Tibial artery (tissue), 4 donors: ENCODE measurements around the gene SLC27A6.

Experiments
- DNase-seq, 2 donors: peaks; one replicate each; pipeline ENCODE4 v3.0.0-alpha.2; 2019
- H3K27ac ChIP-seq, 2 donors: fragments of 200-600 bp; sonication (generic) in 1 of 2; 1 replicate in 1 of 2; 2 replicates in 1 of 2; pipeline ENCODE4 v1.5.1; 2018 to 2019; ENCODE audit warnings: mild to moderate bottlenecking in 1 of 2
- H3K27me3 ChIP-seq, 2 donors: fragments of 200-600 bp; sonication (generic) in 1 of 2; one replicate each; pipeline versions ENCODE4 v1.5.1 to v1.6.0; 2016 to 2019
- H3K36me3 ChIP-seq, 3 donors: fragments of 200-600 bp; sonication (generic) in 2 of 3; one replicate each; pipeline ENCODE4 v1.5.1; 2016 to 2019; ENCODE audit warnings: mild to moderate bottlenecking in 2 of 3
- H3K4me1 ChIP-seq, 4 donors: fragments of 200-600 bp; sonication (generic) in 2 of 4; 1 replicate in 3 of 4; 2 replicates in 1 of 4; pipeline ENCODE4 v1.5.1; 2016 to 2019
- H3K4me3 ChIP-seq, 2 donors: fragments of 200-600 bp; sonication (generic) in 1 of 2; 1 replicate in 1 of 2; 2 replicates in 1 of 2; pipeline ENCODE4 v1.5.1; 2018 to 2019; ENCODE audit warnings: mild to moderate bottlenecking in 2 of 2
- H3K9me3 ChIP-seq, 3 donors: fragments of 200-600 bp; sonication (generic) in 1 of 3; one replicate each; pipeline ENCODE4 v1.5.1; 2016 to 2019
- CTCF ChIP-seq, 2 experiments: fragments of 200-600 bp in 1 of 2; fragments of 450-650 bp in 1 of 2; IDR thresholded peaks; one replicate each; pipeline ENCODE4 v1.5.1; 2017 to 2019; ENCODE audit warnings: antibody characterized with exemption in 2 of 2, mild to moderate bottlenecking in 1 of 2, moderate library complexity in 1 of 2
- intact Hi-C: fragments of 100-400 bp; cut with DNase I; formaldehyde crosslinking; loops from one replicate; pipeline ENCODE4 v1.15.0; 2023; ENCODE audit warnings: low total_unique reads

SLC27A6 gene

GRCh38 chr5:128965011-128965637 lies at the start of gene SLC27A6:
Gene SLC27A6 (plus strand): TSS chr5:128965488. CDS start chr5:128966138, 650 bp downstream.
- Histone ChIP-seq H3K36me3 (no peaks in the 10 kb centered on the region), H3K4me3 (no peak within 1 kb of the TSS), H3K9me3 (peaks cover 0 to 5% (median 0%) of the 10 kb centered on the region in 3 donors), H3K27ac (no peak within 1 kb of the TSS), H3K27me3 (peaks cover 0 to 18% of the 10 kb centered on the region in 2 donors), H3K4me1 (peaks cover 0 to 6% (median 0%) of the 10 kb centered on the region in 4 donors)
- no peak for TF ChIP-seq CTCF (IDR thresholded peaks at IDR 0.05)
- no peak for DNase-seq
- intact Hi-C loops, result no loop called here

- Histone ChIP-seq H3K27ac (no peak overlapping the region), H3K4me1 (no peaks in the 10 kb centered on the region), H3K9me3 (no peaks in the 10 kb centered on the region), H3K27me3 (no peaks in the 10 kb centered on the region), H3K36me3 (no peaks in the 10 kb centered on the region), H3K4me3 (no peak overlapping the region)
- intact Hi-C loops, result no loop called here
- TF ChIP-seq CTCF (IDR thresholded peaks at IDR 0.05), result no peak
- DNase-seq, result no peak
These were observed 45.7 kb upstream of the SLC27A6 start for GRCh38 chr5:128919542-128919941.

- no peak for DNase-seq
- no peak overlapping the region for H3K4me3 ChIP-seq
- intact Hi-C loops, result no loop called here
- no peaks in the 10 kb centered on the region for H3K36me3 ChIP-seq
- no peaks in the 10 kb centered on the region for H3K27me3 ChIP-seq
- H3K27ac ChIP-seq, result no peak overlapping the region
- no peaks in the 10 kb centered on the region for H3K9me3 ChIP-seq
- no peaks in the 10 kb centered on the region for H3K4me1 ChIP-seq
- no peak for TF ChIP-seq CTCF (IDR thresholded peaks at IDR 0.05)
These were observed 44.7 kb upstream of the SLC27A6 start for GRCh38 chr5:128920345-128921215.

- H3K27ac ChIP-seq, result no peak overlapping the region
- DNase-seq, result no peak
- TF ChIP-seq CTCF (IDR thresholded peaks at IDR 0.05), result no peak
These were observed 41.0 kb upstream of the SLC27A6 start for GRCh38 chr5:128924299-128924698.

GRCh38 chr5:128925973-128926372 lies 39.3 kb upstream of the SLC27A6 start:
- no peak overlapping the region for H3K4me3 ChIP-seq
- intact Hi-C loops, result no loop called here
- H3K27me3 ChIP-seq, result no peaks in the 10 kb centered on the region
- H3K36me3 ChIP-seq, result no peaks in the 10 kb centered on the region
- DNase-seq, result no peak
- no peak for TF ChIP-seq CTCF (IDR thresholded peaks at IDR 0.05)
- H3K27ac ChIP-seq, result no peak overlapping the region
- no peaks in the 10 kb centered on the region for H3K4me1 ChIP-seq
- no peaks in the 10 kb centered on the region for H3K9me3 ChIP-seq

More at GRCh38 chr5:128924299-128924698, 41.0 kb upstream of the SLC27A6 start:
- Histone ChIP-seq H3K36me3 (no peaks in the 10 kb centered on the region), H3K4me3 (no peak overlapping the region), H3K4me1 (no peaks in the 10 kb centered on the region), H3K27me3 (no peaks in the 10 kb centered on the region), H3K9me3 (no peaks in the 10 kb centered on the region)
- intact Hi-C loops, result no loop called here
